GM18907 (cell line): ENCODE results near the gene RAB27B.
"Not testable (repeated sequence)": the region's sequence is repeated elsewhere in the genome, so short reads cannot be mapped to it uniquely, and the experiment has no call there.

Experiments
- ATAC-seq: cut with Tn5 transposase; IDR thresholded peaks from one replicate; pipeline ENCODE4 v1.9.1; 2021; ENCODE audit warnings: mild to moderate bottlenecking, moderate library complexity; ENCODE audit not compliant: unreplicated experiment

Gene RAB27B

DNA sequence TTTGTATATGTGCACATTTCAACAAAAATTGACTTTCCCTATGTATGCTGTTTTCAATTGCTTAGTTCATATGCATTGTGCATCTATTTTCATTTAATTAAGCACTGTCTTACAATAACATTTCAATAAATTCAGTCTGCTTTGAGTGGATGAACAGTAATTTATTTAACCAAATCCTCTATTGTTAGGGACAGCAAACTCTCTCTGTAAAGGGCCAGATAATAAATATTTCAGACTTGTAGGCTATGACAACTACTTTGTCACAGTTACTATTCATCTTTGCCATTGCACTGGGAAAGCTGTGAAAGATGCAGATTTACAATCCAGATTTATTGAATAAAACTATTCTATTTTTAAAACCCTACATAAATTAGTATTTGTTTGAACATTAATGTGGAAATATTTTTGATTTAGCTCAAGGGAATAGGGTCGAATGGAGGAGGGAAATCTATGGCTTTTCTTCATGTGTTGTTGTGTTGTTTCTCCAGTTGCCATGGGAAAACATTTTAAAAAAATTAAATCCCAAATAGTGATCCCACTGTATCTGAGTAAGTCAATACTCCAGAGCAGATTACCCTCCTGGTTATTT lies 14.2 kb upstream of the RAB27B start:
- ATAC-seq: no peak

DNA sequence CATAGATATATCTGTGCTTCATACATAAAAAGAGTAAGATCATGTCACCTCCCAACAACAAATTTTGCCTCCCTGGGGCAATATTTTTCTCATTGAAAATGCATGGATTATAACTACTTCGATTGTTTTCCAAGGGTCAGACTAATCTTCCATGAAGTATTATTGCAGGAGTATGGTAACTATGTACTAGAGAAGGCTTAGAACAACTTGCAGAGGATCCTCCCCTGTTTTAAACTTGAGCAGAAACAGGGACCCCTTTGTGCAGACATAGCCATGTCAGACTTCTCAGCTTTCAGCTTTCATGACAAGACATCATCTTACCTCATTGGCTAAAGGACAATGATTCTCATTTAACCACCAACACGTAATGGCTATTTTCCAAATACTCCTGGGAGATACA lies 13.2 kb upstream of the RAB27B start:
- ATAC-seq: no peak

DNA sequence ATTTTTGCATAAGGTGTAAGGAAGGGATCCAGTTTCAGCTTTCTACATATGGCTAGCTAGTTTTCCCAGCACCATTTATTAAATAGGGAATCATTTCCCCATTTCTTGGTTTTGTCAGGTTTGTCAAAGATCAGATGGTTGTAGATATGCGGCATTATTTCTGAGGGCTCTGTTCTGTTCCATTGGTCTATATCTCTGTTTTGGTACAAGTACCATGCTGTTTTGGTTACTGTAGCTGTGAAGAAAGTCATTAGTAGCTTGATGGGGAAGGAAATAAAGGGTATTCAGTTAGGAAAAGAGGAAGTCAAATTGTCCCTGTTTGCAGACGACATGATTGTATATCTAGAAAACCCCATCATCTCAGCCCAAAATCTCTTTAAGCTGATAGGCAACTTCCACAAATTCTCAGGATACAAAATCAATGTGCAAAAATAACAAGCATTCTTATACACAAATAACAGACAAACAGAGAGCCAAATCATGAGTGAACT lies 7.4 kb upstream of the RAB27B start:
- not testable (repeated sequence) for ATAC-seq

DNA sequence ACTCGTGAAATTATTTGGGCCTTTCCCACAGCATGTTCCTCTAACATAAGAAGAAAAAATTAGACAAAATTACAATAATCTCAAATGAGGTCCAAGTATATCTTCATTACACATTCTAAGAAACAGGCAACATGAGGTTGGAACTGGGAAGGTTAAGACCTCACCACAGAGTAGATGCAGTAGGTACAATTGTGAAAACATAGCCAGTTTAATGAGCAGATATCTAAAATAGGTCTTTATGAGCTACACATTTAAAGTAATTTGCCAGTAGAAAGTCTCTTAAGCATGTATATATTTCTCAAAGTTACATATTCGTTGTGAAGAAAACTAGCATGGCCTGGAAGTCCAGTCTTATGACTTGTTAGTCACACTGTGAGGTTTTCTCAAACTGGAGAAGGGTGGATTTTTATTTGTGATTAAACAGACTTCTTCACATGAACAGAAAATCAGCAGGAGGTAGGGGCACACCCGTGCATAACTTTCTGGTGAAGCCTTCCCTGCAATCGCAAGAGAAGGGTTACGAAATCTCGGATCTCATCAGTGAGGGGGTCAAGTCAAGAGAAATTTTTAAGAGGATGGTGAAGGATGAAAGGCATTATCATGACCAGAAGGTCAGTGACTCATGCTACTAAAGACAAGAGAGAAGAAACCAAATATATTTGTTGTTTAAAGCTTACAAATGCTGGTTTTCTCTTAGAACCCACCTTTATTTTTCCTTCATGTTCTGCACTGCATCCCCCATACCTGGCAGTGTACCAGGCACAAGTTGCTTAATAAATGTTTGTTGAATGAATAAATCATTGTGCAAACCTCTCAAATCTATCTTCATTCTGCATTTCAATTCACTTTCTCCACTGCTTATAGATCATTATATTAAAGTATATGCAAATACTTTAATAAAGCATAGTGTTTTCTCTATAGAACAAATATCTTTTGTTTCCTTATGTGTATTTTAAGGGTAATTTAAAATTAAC lies 5.1 kb upstream of the RAB27B start:
- no peak for ATAC-seq

DNA sequence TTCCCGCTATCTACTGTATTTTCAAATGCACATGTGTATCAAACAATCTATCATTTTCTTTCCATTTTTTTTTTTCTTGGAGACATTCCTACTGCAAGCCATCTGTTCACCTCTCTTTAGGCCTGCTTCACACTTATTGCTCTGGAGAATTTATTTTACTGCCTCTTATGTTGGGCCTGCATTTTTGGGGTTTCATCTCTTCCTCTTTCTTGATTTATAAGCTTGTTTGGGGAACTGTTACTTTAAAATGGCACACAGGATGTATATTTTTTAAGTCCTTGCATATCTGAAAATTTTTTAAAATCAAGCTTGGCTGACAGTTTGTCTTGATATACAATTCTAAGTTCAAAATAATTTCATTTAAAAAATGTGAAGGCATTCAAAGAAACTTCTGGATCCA lies 3.5 kb upstream of the RAB27B start:
- no peak for ATAC-seq

DNA sequence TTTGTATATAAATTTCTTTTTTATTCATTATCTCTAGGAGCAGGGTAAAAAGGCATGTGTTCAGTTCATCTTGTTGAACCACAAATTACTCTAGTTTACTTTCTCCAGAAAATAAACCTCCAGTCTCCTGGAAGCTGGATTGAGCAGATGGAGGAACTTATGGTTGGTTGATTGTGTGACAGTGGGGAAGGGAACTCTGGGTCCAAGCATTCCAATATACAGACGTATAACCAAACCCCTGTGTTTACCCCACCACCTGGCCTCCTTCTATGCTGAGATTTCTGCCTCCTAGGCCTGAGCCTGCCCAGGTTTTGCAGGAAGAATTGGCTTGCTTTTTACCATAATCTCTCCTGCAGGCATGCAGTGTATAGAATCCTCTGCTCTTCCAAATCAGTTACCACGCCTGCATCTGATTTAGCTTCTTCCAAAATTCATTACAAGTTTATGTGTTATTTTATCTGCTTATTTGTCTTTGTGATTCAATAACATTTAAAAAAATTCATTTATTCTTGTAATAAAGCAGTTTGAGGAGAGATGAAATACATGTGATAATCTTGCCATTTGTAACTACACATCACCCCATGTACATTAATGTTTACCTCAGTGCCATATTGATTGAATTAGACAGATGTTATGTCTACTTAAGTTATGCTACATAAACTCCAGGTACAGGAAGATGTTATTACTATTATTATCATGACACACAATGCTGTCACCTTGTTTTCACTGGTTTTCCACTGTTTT lies 2.5 kb upstream of the RAB27B start:
- ATAC-seq: no peak

DNA sequence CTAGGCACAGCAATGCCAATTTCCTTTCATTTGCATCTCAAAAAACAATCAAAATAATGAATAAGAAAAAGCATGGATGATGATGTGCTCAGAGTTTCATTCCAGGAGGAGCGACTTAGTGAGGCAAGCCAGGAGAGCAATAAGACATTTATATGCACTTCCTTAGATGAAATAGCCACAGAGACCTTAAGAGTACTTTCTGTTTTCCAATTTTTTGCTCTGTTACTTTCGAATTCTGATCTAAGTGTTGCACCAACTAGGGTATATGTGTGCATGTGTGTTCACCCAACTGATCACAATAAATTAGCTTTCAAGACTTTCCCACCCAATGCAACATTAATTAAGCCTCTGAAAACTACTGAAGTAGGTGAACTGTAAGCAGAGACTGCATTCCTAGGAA lies 709 bp downstream of the RAB27B start:
- ATAC-seq: no peak

DNA sequence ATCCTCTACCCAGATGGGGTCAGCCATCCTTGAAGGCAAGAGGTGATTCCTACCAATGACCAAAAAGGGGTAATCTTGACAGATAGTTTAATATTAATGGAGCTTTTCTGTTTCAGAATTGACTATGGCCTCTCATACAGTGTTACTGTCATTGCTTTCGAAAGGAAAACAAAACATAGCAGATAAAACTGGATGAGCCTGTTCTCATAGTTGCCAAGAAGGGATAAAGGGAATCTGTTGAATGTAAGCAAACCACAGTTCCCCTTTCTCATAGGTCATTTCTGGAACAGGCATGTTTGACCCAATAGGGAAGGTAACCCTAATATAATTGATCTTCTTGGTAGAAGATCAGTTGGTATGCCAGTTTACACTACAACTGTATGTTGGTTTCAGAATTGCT lies 1.6 kb downstream of the RAB27B start:
- no peak for ATAC-seq

DNA sequence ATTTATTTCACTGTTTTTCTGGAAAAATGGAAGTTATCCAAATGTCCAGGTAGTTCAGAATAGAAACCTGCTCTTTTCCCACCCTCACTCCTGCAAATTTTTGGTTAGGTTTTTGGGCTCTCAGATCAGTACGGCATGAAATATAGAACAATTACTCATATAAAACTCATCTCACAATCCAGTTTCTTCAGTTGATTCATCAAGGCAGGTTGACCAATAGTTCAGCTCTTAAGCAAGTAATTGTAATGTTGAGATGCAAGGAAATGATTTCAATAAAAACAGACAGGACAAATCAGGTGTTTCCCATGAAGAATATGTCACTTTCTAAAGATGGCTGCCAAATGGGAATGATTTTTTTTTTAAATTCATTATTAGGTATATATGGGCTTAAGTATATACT lies 2.0 kb downstream of the RAB27B start:
- ATAC-seq: no peak

DNA sequence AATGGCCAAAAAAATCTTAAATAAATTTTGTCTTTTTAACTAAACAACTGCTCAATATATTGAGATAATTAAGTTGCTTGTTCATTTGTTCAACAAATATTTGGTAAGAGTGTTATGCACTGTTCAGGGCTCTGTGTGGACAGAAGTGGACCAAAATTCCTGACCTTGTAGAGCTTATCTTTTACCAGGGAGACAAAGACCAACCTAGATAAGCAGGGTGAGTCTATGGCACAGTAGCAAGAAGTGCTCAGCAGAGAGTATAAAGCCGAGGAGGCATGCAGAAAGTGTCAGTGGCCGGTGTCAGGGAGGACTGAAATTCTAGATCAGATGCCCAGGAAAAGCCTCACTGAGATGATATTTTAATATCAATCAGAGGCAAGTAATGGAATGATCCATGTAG lies 2.6 kb downstream of the RAB27B start:
- no peak for ATAC-seq

DNA sequence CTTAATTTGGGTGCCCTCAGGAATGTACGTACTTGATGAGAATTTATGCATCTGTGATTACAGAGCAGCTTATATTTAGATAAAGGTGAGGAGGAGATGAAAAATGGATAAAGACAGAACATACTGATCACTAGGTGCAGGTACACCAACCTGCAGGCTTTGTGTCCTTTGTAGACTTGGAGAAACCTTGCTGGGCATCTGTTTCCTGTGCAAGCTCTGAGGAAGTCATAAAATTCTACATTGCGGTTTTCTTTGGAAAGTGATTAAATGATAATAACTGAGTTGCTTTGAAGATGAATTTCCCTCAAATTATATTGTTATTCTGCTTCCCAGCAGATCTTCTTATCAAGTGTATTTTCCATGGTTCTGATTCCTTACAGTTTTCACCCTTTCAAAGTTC lies 7.7 kb downstream of the RAB27B start:
- no peak for ATAC-seq

DNA sequence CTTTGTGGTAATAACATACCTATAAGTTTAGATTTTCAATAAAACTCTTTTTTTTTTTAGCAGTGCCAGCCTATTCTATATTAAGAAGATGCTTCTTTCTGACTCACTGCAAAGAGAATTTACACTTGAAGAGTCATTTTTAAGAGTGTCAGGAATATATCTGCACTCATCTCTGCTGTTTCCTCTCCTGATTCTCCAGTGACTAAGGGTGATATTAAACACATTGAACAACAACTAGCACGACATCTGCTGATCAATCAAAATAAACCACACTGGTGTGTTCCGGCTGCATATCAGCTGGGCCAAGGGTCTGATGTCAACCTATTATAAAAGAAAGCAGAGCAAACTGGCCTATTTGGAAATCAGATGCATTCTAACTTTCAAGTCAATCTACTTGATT lies 15.0 kb downstream of the RAB27B start:
- ATAC-seq: no peak

DNA sequence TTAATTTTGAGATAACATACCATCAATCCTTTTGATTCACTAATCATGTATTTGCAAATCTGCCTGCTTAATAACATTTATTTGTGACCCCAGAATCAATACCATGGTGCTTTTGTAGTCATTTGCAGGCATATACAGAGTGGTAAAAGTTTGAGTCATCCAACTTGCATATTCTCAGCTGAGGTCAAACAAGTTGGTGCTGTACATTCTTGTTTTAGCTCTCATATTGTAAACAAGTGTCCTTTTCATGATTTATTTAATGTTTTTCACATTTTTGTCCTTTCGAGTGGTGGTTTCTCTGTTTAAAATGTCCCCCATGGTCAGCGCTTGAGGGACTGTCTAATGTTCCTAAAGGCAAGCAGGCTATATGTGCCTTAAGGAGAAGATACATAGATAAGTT lies 17.5 kb downstream of the RAB27B start:
- no peak for ATAC-seq

DNA sequence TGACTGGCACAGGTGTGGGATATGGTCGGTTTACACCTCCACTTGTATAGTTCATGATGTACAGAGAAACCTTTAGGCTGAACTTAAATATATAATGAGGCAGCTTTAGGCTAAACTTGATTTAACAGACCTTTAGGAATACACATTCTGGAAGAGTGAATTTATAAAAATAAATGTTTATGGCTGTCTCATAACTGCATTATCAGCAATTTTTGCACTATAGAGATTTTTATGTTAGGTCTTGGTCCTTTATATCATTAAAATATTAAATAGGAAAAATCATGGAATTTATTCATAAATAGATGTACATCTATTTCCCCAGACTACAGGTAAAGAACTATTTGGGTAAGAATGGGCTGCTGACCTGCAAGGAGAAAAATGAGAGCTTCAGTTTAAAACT lies 19.8 kb downstream of the RAB27B start:
- ATAC-seq: no peak

DNA sequence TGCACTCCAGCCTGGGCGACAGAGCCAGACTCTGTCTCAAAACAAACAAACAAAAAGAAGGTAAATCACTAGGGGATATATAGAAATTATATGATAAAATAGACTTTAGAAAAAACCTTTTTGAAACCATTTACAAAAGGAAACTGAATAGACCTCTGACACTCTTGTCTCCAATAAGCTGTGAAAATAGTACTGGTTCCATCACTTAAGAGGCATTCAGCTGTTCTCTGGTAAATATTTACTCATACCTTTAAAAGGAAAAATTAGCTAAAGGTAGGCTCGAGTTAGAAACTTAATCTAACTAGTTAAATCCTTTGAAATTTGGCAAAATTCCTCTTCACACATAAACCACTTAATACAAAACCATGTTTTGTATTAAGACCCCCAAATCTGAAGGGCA lies 21.4 kb downstream of the RAB27B start:
- no peak for ATAC-seq

DNA sequence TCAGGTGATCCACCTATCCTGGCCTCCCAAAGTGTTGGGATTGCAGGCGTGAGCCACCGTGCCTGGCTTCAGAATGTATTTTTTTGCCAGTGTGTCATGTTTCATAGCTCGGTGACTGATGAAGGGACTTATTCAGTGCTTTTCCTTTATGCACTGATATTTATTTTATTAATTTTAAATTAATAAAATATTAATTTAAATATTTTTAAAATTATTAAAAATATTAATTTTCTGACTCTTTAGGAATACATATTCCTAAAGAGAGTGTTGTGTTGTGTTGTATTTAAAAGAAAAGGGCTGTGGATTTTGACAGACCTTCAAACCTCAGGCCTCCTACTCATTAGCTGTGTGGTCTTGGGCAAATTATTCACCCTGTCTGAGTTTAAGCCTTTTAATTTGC lies 22.3 kb downstream of the RAB27B start:
- ATAC-seq: no peak

DNA sequence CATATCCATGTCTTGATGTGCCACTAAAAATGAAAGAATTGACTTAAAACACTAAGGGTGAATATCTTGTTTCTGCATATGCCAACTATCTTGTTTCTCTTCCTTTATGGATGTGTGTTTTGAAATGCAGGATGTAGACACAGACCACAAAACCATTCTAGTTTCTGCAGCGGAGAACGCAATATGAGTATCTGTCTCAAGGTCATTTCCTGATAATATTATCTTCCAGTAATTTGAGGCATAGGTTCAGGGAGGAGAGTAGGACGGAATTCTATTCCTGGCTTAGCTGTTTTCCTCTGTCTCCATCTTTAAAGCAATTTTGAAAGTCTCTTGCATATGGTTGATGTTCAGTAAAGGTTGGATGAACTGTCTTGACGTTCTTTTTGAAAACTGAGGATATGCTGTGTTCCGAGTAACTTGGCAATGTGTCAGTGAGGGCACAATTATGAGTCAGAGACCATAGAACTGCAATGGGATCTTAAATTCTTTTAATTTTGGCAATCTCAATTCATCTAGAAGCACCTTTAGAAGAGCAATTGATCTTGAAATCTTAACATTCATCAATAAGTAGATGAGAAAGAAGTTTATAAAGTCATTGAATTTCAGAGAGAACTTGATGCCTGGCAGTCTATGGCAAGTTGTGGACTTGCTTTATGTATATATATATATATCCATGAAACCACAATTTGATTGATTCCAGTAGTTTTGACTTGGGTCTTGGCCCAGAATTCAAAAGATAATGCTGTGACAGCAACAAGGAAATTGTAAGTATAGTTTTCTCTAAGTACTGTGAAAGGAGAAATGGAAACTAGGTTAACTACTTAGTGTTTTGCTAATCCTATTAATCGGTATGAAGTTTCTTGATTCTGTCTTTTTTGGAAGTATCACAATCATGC lies 24.8 kb downstream of the RAB27B start:
- ATAC-seq: no peak

DNA sequence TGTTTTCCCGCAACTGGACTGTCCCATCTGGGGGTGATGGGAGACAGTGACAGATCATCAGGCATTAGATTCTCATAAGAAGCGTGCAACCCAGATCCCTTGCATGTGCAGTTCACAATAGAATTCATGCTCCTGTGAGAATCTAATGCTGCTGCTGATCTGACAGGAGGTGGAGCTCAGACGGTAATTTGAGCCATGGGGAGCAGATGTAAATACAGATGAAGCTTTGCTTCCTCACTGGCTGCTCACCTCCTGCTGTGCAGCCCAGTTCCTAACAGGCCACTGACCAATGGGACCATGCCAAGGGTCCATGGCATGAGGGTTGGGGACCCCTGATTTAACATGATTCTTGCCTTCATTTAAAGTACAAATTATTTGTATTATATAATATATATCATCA lies 26.8 kb downstream of the RAB27B start:
- not testable (repeated sequence) for ATAC-seq

DNA sequence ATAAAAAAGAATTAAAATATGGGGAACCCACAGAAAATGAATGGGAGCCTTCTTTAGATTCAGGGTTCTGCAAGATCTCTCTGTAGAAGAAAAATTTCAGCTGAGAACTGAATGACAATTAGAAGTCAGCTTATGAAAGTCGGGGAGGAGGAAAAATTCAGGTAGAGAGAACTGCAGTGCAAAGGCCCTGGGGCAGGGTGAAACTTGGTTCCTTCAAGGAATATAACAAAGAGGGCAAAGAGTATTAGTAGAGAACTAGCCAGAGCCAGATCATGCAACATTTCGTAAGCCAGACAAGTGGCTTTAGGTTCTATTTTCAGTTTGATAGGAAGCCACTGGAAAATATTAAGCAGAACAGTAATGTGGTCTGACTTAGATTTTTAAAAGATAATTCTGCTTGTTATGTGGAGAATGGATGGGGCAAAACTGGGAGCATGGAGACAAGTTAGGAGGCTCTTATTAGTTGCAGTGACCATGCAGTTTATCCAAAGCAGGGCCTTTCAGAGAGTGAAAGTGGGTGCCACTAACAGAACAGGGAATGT lies 27.9 kb downstream of the RAB27B start:
- no peak for ATAC-seq

DNA sequence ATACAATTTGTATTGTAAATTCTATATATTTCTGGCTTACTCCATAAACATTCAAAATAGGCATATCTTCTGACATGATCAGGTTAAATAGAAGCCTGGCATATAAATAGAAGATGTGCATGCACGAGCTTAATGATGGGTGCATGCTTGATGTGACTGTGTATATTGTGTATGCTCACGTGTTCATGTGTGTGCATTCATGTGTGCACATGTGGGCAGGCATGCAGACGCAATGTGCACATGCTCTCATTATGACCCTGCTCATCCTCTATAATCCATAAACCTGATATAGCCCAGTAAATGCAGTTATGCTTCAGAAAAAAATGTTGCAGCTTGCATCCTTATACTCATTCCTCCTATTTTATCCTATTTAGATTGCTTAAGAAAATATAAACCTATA lies 29.2 kb downstream of the RAB27B start:
- no peak for ATAC-seq
